ENCODE results near the gene F2R. TPM values are rescaled to one million over a fixed set of nuclear protein-coding genes. Genes with fewer than 3 reads are reported as not detected.

F2R gene
- polyA plus RNA-seq, 1 donor (not counting 4 experiments of a cell fraction or from before 2014, with no cell fraction given): 56.8 TPM

GRCh38 chr5:76703707-76704106 lies 12.2 kb upstream of the F2R start:
- Histone ChIP-seq H3K4me1 (ENCODE audit: control insufficient read depth, extremely low read depth, insufficient read depth, low read length) (peaks cover 8% of the 10 kb centered on the region), H4K20me1 (ENCODE audit: control insufficient read depth, extremely low read depth, insufficient read depth, low read length) (no peaks in the 10 kb centered on the region), H3K27ac (ENCODE audit: control insufficient read depth, insufficient read depth, low read length) (no peak overlapping the region), H2AFZ (ENCODE audit: control insufficient read depth, low read length) (no peak overlapping the region), H3K27me3 (ENCODE audit: control insufficient read depth, extremely low read depth, insufficient read depth, low read length) (no peaks in the 10 kb centered on the region), H3K9me3 (ENCODE audit: control insufficient read depth, low read depth, low read length) (no peaks in the 10 kb centered on the region), H3K36me3 (ENCODE audit: control insufficient read depth in 2 of 2, extremely low read depth in 1 of 2, insufficient read depth in 2 of 2, low read length in 2 of 2) (no peaks in the 10 kb centered on the region), H3K4me3 (ENCODE audit: control insufficient read depth in 2 of 3, extremely low read depth in 1 of 3, insufficient read depth in 2 of 3, low read depth in 1 of 3, low read length in 3 of 3) (no peak overlapping the region), H3K4me2 (ENCODE audit: control insufficient read depth, extremely low read depth, insufficient read depth, low read depth, low read length) (no peak overlapping the region), H3K9me1 (ENCODE audit: control insufficient read depth, extremely low read depth, insufficient read depth, low read length) (no peaks in the 10 kb centered on the region), H3K9ac (ENCODE audit: control insufficient read depth, extremely low read depth, insufficient read depth, low read length) (no peak overlapping the region), H3K79me2 (ENCODE audit: control insufficient read depth, insufficient read depth, low read length) (no peaks in the 10 kb centered on the region)
- DNase-seq (ENCODE audit: low read depth, low spot score) (no peak), FAIRE-seq (no peak)
- TF ChIP-seq CTCF (optimal IDR thresholded peaks at IDR 0.05 in 1 of 3, IDR thresholded peaks at IDR 0.05 in 1 of 3, conservative IDR thresholded peaks at IDR 0.05 in 1 of 3; ENCODE audit: extremely low read depth in 1 of 3, insufficient read depth in 2 of 3, low read length in 3 of 3) (no peak), EZH2 (IDR thresholded peaks at IDR 0.05; ENCODE audit: low read length) (no peak)
- dilution Hi-C loops (cut with MboI; ENCODE audit: extremely low pct_ligation_motif_present, low sequenced_read_pairs): no loop called here

GRCh38 chr5:76704131-76704663 lies 11.7 kb upstream of the F2R start:
- Histone ChIP-seq H3K27ac (ENCODE audit: control insufficient read depth, insufficient read depth, low read length) (no peak overlapping the region), H4K20me1 (ENCODE audit: control insufficient read depth, extremely low read depth, insufficient read depth, low read length) (no peaks in the 10 kb centered on the region), H3K79me2 (ENCODE audit: control insufficient read depth, insufficient read depth, low read length) (no peaks in the 10 kb centered on the region), H3K4me2 (ENCODE audit: control insufficient read depth, extremely low read depth, insufficient read depth, low read depth, low read length) (no peak overlapping the region), H3K36me3 (ENCODE audit: control insufficient read depth in 2 of 2, extremely low read depth in 1 of 2, insufficient read depth in 2 of 2, low read length in 2 of 2) (no peaks in the 10 kb centered on the region), H3K4me3 (ENCODE audit: control insufficient read depth in 2 of 3, extremely low read depth in 1 of 3, insufficient read depth in 2 of 3, low read depth in 1 of 3, low read length in 3 of 3) (no peak overlapping the region), H3K4me1 (ENCODE audit: control insufficient read depth, extremely low read depth, insufficient read depth, low read length) (peaks cover 9% of the 10 kb centered on the region), H2AFZ (ENCODE audit: control insufficient read depth, low read length) (no peak overlapping the region), H3K9me1 (ENCODE audit: control insufficient read depth, extremely low read depth, insufficient read depth, low read length) (no peaks in the 10 kb centered on the region), H3K27me3 (ENCODE audit: control insufficient read depth, extremely low read depth, insufficient read depth, low read length) (no peaks in the 10 kb centered on the region), H3K9ac (ENCODE audit: control insufficient read depth, extremely low read depth, insufficient read depth, low read length) (no peak overlapping the region), H3K9me3 (ENCODE audit: control insufficient read depth, low read depth, low read length) (no peaks in the 10 kb centered on the region)
- dilution Hi-C loops (cut with MboI; ENCODE audit: extremely low pct_ligation_motif_present, low sequenced_read_pairs): no loop called here
- TF ChIP-seq CTCF (optimal IDR thresholded peaks at IDR 0.05 in 1 of 3, IDR thresholded peaks at IDR 0.05 in 1 of 3, conservative IDR thresholded peaks at IDR 0.05 in 1 of 3; ENCODE audit: extremely low read depth in 1 of 3, insufficient read depth in 2 of 3, low read length in 3 of 3) (no peak), EZH2 (IDR thresholded peaks at IDR 0.05; ENCODE audit: low read length) (no peak)
- DNase-seq (ENCODE audit: low read depth, low spot score) (no peak), FAIRE-seq (no peak)

Measured in keratinocyte (primary cell).